ENCODE data around the gene GRID2. TPM values are rescaled to one million over a fixed set of nuclear protein-coding genes. Genes with fewer than 3 reads are reported as not detected.

GRID2 gene
- total RNA-seq, 1 donor from 2014 or later, result 11.6 TPM

DNA sequence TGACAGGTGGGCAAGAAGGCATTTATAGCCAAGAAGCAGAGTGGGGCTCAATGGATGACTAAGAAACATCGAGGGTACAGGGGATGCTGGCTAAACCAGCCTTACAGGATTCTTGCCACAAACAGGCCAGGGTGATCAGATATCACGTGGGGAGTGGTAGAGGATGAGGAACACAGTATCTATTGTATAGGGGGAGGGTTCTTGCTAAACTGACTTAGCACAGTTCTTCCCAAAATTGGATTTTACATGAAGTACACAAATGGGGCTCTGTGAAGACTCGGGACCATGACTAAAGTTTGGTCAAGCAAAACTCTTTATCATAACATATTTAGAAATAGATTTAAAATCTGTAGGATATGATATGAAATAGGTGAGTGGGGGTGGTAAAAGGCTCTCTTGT lies 1380.8 kb downstream of the GRID2 start:
- Mint-ChIP-seq H3K27me3 (ENCODE audit: unreplicated experiment) (no peaks in the 10 kb centered on the region), H3K4me1 (ENCODE audit: unreplicated experiment) (no peaks in the 10 kb centered on the region), H3K4me3 (ENCODE audit: unreplicated experiment) (no peak overlapping the region), H3K27ac (ENCODE audit: unreplicated experiment) (no peak overlapping the region), H3K9me3 (ENCODE audit: unreplicated experiment) (no peaks in the 10 kb centered on the region), H3K36me3 (ENCODE audit: low read depth, unreplicated experiment) (no peaks in the 10 kb centered on the region)
- DNase-seq (ENCODE audit: low spot score), result no peak
- TF ChIP-seq, protein P1, sequence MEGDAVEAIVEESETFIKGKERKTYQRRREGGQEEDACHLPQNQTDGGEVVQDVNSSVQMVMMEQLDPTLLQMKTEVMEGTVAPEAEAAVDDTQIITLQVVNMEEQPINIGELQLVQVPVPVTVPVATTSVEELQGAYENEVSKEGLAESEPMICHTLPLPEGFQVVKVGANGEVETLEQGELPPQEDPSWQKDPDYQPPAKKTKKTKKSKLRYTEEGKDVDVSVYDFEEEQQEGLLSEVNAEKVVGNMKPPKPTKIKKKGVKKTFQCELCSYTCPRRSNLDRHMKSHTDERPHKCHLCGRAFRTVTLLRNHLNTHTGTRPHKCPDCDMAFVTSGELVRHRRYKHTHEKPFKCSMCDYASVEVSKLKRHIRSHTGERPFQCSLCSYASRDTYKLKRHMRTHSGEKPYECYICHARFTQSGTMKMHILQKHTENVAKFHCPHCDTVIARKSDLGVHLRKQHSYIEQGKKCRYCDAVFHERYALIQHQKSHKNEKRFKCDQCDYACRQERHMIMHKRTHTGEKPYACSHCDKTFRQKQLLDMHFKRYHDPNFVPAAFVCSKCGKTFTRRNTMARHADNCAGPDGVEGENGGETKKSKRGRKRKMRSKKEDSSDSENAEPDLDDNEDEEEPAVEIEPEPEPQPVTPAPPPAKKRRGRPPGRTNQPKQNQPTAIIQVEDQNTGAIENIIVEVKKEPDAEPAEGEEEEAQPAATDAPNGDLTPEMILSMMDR (IDR thresholded peaks at IDR 0.05; ENCODE audit: unreplicated experiment), result no peak

DNA sequence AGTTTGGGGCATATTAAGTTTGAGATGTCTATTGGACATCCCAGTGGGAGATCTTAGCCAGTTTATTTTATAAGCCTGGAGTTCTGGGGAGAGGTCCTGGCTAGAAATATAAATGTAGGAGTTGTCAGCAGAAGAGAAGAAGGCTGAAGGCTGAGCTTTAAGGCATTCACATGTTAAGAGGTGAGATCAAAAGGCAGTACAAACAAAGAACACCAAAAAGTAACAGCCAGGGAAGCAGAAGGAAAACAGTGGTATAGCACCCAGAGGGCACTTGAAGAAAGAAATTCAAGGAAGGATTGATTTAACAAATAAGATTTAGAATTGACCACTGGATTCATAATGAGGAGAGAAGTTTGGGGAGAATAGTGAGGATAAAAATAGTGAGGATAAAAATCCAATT lies 1383.5 kb downstream of the GRID2 start:
- DNase-seq (ENCODE audit: low spot score), result no peak
- Mint-ChIP-seq H3K36me3 (ENCODE audit: low read depth, unreplicated experiment) (no peaks in the 10 kb centered on the region), H3K27me3 (ENCODE audit: unreplicated experiment) (no peaks in the 10 kb centered on the region), H3K9me3 (ENCODE audit: unreplicated experiment) (no peaks in the 10 kb centered on the region), H3K4me3 (ENCODE audit: unreplicated experiment) (no peak overlapping the region), H3K4me1 (ENCODE audit: unreplicated experiment) (no peaks in the 10 kb centered on the region), H3K27ac (ENCODE audit: unreplicated experiment) (no peak overlapping the region)
- TF ChIP-seq, protein P1 (IDR thresholded peaks at IDR 0.05; ENCODE audit: unreplicated experiment), result no peak

DNA sequence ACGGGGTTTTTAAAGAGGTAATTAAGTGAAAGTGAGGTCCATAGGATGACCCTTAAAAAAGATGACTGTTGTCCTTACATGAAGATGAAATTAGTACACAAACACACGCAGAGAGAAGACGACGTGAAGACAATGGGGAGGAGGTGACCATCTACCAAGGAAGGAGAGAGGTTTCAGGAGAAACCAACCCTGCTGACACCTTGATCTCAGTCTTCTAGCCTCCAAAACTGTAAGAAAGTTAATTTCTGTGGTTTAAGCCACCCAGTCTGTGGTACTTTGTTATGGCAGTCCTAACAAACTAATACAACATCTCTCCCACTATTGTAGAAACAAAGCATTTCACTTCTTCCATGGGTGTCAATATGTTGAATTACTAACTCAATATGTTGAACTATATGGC lies 1385.2 kb downstream of the GRID2 start:
- H3K36me3 Mint-ChIP-seq (ENCODE audit: low read depth, unreplicated experiment), result no peaks in the 10 kb centered on the region
- TF ChIP-seq, protein P1 (IDR thresholded peaks at IDR 0.05; ENCODE audit: unreplicated experiment), result no peak

DNA sequence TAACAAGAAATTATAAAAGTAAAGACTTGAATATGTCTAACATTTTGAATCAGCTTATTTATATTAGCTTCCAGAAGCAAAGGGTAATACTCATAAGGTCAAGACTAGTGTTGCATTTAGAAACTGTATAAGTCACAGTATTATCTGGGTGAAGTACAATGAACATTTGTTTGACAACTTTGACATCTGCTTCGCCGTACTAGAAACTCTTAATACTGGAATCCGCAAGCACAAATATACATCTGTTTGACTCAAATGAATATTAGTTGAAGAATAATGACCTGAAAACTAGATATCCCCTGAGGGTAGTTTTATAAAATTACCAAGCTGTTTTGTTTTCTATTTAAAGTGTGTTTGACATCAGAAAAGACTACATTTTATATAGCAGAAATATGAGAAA lies 1389.4 kb downstream of the GRID2 start:
- Mint-ChIP-seq H3K36me3 (ENCODE audit: low read depth, unreplicated experiment) (no peaks in the 10 kb centered on the region), H3K4me1 (ENCODE audit: unreplicated experiment) (no peaks in the 10 kb centered on the region), H3K27me3 (ENCODE audit: unreplicated experiment) (no peaks in the 10 kb centered on the region), H3K9me3 (ENCODE audit: unreplicated experiment) (no peaks in the 10 kb centered on the region), H3K27ac (ENCODE audit: unreplicated experiment) (no peak overlapping the region), H3K4me3 (ENCODE audit: unreplicated experiment) (no peak overlapping the region)
- TF ChIP-seq, protein P1 (IDR thresholded peaks at IDR 0.05; ENCODE audit: unreplicated experiment), result no peak
- DNase-seq (ENCODE audit: low spot score), result no peak

More for the DNA sequence above, 1385.2 kb downstream of the GRID2 start:
- H3K9me3 Mint-ChIP-seq (ENCODE audit: unreplicated experiment), result no peaks in the 10 kb centered on the region
- no peaks in the 10 kb centered on the region for H3K27me3 Mint-ChIP-seq (ENCODE audit: unreplicated experiment)
- no peak for DNase-seq (ENCODE audit: low spot score)
- H3K27ac Mint-ChIP-seq (ENCODE audit: unreplicated experiment), result no peak overlapping the region
- no peak overlapping the region for H3K4me3 Mint-ChIP-seq (ENCODE audit: unreplicated experiment)
- H3K4me1 Mint-ChIP-seq (ENCODE audit: unreplicated experiment), result no peaks in the 10 kb centered on the region

GRCh38 chr4:93698686-93699085 lies 1394.9 kb downstream of the GRID2 start:
- Mint-ChIP-seq H3K36me3 (ENCODE audit: low read depth, unreplicated experiment) (no peaks in the 10 kb centered on the region), H3K27ac (ENCODE audit: unreplicated experiment) (no peak overlapping the region), H3K27me3 (ENCODE audit: unreplicated experiment) (no peaks in the 10 kb centered on the region), H3K4me3 (ENCODE audit: unreplicated experiment) (no peak overlapping the region), H3K4me1 (ENCODE audit: unreplicated experiment) (no peaks in the 10 kb centered on the region), H3K9me3 (ENCODE audit: unreplicated experiment) (no peaks in the 10 kb centered on the region)
- TF ChIP-seq, protein P1 (IDR thresholded peaks at IDR 0.05; ENCODE audit: unreplicated experiment), result no peak
- DNase-seq (ENCODE audit: low spot score), result no peak
